ENCODE measurements around the gene ZDHHC8.

- TF ChIP-seq POLR2A (IDR thresholded peaks at IDR 0.05) (no peak), CTCF (IDR thresholded peaks at IDR 0.05) (no peak)
Observed at GRCh38 chr22:20106205-20106848, 25.3 kb upstream of the ZDHHC8 start.
